HG03108 (cell line): ENCODE results near the gene EFHC1.
A peak's percentile ranks its signal among the peaks of the same experiment; 100 is the strongest.
"Not testable (repeated sequence)": the region's sequence is repeated elsewhere in the genome, so short reads cannot be mapped to it uniquely, and the experiment has no call there.

Experiments
- ATAC-seq: cut with Tn5 transposase; IDR thresholded peaks from one replicate; pipeline ENCODE4 v1.9.1; 2021; ENCODE audit warnings: moderate library complexity; ENCODE audit not compliant: unreplicated experiment

EFHC1 gene

DNA sequence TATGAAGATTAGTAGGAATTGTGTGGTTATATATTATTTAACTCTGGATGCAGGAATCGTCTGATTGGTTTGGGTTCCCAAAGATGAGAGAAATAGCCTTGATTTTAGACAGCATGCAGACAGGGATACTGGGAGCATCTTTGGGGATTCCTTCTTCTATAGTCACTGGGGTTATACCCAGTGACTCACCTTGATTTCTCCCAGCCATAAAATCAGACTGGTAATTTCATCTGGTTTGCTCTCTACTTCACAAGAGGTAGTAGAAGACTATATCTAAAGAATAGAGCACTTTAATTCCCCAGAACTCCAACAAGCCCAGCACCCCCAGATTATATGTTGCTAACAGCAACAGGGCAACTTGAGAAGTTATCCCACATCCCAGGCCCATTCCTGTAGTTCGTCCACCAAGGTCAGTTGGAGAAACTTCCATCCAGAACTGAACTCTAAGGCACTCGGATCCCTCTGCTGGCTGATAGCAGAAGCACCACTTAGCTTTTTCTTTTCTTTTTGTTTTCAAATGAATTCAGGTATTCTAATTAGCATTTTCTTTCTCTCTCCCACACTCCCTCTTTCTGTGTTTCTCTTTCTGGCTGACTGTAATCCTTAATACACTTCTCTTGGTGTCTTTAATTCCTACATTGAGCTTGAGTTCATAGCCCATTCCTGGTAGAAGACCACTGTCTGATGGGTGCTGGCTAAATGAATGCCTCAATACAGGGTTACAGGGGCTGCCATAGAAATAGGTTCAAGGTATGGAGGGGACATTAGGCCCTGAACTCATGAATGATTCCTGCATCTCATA is 20.4 kb upstream of the EFHC1 start:
- no peak for ATAC-seq

DNA sequence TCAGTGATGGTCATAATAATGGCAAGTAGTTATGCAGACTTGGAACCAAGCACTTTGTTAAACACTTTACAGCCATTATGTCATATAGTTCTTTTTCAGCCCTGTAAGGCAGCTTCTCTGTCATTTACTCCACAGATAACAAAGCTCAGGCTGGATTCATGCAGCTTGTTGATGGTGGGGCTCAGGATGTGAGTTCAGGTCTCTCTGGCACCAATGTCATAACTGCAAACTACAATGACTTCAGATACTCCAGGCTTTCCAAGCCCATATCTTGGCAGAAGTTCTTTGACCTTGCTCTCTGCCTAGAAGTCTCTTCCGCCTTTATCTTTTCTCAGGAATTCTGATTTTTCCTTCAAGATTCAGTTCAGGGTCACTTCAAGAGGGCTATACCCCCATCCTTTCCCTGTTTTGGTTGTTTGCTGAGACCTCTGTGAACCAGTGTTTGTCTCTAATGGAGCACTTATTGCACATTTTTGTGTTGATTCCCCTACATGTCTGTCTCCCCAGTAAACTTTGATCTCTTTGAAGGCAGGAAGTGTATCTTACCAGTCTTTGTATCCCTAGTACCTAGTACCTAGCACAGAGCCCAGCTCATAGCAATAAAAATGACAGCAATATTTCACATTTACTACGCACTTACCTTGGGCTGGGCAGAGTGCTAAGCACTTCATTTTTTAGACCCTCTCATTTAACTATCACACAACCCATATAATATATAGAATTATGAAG is 19.7 kb upstream of the EFHC1 start:
- ATAC-seq: no peak

DNA sequence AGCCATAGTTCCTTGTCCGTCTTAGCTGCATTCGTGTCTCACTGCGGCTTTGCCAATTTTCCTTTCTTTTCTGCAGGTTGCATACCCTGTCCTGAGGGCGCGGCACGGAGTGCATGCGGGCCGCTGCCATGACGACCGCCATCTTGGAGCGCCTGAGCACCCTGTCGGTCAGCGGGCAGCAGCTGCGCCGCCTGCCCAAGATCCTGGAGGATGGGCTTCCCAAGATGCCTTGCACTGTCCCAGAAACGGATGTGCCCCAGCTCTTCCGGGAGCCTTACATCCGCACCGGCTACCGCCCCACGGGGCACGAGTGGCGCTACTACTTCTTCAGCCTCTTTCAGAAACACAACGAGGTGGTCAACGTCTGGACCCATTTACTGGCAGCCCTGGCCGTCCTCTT is 17.1 kb upstream of the EFHC1 start:
- no peak for ATAC-seq

DNA sequence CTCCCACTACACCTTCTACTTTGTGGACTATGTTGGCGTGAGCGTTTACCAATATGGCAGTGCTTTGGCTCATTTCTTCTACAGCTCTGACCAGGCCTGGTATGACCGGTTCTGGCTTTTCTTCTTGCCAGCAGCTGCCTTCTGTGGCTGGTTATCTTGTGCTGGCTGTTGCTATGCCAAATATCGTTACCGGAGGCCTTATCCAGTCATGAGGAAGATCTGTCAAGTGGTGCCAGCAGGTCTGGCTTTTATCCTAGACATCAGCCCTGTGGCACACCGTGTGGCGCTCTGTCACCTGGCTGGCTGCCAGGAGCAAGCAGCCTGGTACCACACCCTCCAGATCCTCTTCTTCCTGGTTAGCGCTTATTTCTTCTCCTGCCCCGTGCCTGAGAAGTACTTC is 16.5 kb upstream of the EFHC1 start:
- no peak for ATAC-seq

DNA sequence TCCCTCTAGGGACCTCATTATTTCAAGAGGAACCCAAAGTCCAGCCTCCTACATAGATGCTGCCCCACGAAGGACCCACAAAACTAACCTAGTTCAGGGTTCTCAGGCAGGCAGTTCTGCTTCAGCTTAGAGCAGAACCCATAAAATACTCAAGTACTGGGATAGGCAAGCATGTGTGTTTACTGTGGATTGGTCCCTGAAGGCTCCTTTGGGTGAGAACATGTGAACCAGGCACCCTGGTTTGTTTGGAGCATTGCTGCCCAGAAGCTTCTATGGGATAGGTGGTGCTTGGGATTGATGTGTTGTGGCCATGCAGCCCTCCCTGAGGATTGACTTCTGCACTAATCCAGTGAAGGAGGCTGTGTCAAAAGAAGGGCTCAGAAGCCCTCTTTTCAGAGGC is 14.9 kb upstream of the EFHC1 start:
- no peak for ATAC-seq

- ATAC-seq: peak; percentile 75
These were observed 12.7 kb upstream of the EFHC1 start for GRCh38 chr6:52407467-52407866.

DNA sequence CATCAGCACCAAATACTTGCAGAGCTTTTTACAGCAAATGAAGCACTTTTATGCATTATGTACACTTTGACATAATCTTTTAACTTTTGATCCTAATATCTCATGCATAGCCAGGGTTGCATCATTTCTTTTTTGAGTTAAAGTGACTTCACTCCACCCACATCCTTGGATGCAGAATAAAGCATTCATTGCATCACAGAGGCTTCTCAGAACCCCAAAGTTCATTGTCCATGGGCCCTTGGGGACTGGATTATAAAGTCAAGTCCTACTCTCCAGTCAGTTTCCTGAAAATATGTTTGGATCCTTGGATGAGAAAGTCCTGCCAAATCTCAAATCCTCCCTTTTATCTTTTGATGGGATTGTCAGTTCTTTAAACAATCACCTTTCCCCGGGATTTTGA is 10.6 kb upstream of the EFHC1 start:
- ATAC-seq: no peak

GRCh38 chr6:52410979-52411378 is 9.2 kb upstream of the EFHC1 start:
- no peak for ATAC-seq

GRCh38 chr6:52411911-52412310 is 8.2 kb upstream of the EFHC1 start:
- no peak for ATAC-seq

DNA sequence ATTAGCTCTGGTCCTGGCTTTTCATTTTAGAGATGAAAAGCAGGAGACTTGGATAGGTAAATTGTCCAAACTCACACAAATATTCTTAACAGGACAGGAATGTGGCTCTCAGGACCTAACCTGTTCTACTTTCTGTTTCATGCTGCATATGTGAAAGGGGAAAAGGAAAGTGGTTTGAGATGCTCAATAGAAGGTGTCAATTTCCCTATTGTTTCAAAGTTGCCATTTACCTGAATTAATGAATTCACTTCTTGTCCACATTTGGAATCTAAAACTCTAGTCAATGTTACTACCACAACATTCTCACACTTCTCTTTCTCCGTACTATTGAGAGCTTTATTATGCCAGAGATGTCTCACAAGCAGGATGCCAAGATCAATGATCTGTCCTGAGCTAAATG is 4.8 kb upstream of the EFHC1 start:
- no peak for ATAC-seq

GRCh38 chr6:52415917-52416628 is 4.1 kb upstream of the EFHC1 start:
- no peak for ATAC-seq

- ATAC-seq: no peak
These were observed 3.5 kb upstream of the EFHC1 start for GRCh38 chr6:52416629-52417151.

- no peak for ATAC-seq
These were observed 2.4 kb upstream of the EFHC1 start for GRCh38 chr6:52417675-52418111.

- no peak for ATAC-seq
These were observed 1.5 kb upstream of the EFHC1 start for GRCh38 chr6:52418606-52419005.

DNA sequence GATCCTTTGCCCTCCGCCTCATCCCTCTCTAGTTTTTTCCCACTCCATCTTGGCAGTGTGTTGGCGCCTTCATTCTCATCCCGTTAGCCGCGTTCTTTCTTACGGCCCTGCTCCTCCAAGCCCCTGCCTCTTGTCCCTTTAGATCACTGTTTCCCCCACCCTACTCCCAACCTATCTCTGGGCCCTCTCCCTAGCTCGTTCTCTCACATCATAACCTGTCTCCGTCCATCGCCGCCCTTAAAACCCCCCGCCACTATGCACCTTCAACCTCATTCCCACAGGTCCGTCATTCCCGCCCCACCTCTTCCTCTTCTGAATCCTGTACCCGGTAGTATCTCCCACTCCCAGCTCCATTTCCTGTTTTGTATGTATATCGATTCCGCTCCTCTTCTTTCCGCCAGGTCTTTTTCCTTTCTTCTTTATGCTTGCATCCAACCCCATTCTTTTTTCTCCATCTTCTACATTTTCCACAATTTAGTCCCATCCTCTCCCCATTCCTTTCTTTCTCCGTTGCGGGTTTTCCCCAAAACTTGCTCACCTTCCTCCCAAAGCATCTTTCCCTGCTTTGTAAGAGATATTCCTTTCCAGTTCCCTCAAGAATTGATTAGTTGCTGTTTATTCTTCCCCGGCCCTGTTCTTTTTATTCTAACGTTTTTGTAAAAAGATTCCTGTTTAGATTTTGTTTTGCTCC is 671 bp downstream of the EFHC1 start:
- no peak for ATAC-seq

DNA sequence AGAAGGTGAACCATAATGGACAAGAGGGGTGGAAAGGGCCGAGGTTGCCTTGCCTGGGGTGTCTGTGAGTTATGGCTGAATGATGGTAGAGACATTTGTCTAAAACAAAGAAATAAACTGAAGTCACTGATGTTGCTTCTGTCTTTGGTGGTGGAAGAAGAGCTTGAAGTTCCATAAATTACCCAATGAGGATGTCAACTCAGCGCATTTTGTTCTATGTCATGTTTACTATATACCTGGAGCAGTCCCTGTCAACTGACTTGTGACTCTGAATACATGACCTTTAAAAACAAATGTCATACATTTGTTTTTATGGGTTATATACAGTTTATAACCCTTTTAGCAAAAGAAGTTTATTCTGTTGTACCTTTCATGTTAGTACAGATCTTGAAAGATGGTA is 2.0 kb downstream of the EFHC1 start:
- no peak for ATAC-seq

DNA sequence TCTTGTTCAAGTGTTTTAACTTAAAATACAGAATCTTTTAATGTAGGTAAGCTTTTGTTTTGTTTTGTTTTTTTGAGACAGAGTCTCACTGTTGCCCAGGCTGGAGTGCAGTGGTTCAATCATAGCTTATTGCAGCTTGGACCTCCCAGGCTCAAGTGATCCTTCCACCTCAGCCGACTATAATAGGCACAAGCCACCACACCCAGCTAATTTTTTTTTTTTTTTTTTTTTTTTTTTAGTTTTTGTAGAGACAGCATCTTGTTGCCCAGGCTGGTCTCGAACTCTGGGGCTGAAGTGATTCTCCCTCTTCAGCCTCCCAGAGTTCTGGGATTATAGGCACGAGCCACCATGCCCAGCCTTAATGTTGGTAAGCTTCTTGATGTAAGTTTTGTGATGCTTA is 3.3 kb downstream of the EFHC1 start:
- no peak for ATAC-seq

DNA sequence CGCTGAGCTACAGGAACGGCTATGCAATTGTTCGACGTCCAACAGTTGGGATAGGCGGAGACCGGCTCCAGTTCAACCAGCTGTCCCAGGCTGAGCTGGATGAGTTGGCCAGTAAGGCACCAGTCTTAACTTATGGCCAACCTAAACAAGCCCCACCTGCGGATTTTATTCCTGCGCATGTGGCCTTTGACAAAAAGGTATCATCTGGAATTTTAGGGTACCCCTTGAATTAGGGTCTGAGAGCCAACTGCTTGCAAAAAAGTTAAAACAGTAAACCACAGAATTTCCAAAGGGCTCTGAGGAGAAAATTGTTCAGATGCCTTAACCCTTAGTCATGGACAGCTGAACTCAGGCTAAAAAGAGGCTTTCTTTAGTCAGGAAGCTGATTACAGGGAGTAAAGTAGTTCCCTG is 3.8 kb downstream of the EFHC1 start:
- no peak for ATAC-seq

DNA sequence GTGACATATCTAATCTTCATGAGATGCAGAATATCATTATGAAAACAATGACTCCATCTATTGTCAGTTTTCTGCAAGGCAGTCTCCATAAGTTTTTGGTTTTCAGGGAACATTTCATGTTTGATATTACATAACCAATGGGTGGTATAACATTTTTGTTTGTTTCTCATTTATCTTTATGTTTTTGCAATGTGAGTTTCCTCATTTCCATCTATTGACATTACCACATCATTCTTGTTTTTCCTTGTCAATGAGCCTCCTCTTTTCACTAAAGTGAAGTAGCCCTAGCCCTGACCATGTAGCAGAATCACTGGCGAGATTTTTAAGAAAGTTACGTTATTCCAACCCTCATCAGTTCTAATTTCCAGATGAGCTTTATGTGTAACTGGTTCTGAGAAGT is 4.4 kb downstream of the EFHC1 start:
- ATAC-seq: no peak

DNA sequence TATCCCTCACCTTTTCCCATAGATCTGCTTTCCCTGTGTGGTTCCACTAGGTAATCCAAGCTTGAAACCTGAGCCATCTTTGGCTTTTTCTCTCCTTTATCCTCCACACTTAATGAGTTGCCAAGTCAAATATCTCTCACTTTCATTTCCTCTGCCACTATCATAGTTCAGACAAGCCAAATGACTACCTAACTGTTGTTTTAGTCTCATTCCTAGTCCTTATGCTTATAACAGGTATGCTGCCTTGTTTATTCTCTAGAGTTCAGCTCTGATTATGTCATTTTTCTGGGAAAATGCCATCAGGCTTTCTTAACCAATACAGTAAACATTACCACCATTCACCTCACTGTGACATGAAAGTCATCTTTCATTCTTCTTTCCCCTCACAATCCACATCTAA is 6.5 kb downstream of the EFHC1 start:
- no peak for ATAC-seq

GRCh38 chr6:52433294-52433693 is 13.2 kb downstream of the EFHC1 start:
- not testable (repeated sequence) for ATAC-seq
